ENCODE results near the gene APLN. TPM values are rescaled to one million over a fixed set of nuclear protein-coding genes. Genes with fewer than 3 reads are reported as not detected.

The APLN gene
- total RNA-seq, 4 donors from 2014 or later, result 0.13 to 0.38 (median 0.29) TPM

- Histone ChIP-seq H3K36me3 (no peaks in the 10 kb centered on the region), H3K9me3 (no peaks in the 10 kb centered on the region), H3K27ac (no peak overlapping the region), H3K4me3 (no peak overlapping the region), H3K4me1 (no peaks in the 10 kb centered on the region), H3K27me3 (no peaks in the 10 kb centered on the region)
- TF ChIP-seq POLR2A (IDR thresholded peaks at IDR 0.05) (no peak), POLR2AphosphoS5 (IDR thresholded peaks at IDR 0.05) (no peak), EP300 (IDR thresholded peaks at IDR 0.05) (no peak)
- DNase-seq (ENCODE audit: low spot score in 2 of 2), result peak in 1 of 2 donors; percentile 36
- 76% methylated on average over 13 of the region's 13 CpGs for WGBS
Measured at GRCh38 chrX:129646566-129647417, 8.0 kb downstream of the APLN start.

DNA sequence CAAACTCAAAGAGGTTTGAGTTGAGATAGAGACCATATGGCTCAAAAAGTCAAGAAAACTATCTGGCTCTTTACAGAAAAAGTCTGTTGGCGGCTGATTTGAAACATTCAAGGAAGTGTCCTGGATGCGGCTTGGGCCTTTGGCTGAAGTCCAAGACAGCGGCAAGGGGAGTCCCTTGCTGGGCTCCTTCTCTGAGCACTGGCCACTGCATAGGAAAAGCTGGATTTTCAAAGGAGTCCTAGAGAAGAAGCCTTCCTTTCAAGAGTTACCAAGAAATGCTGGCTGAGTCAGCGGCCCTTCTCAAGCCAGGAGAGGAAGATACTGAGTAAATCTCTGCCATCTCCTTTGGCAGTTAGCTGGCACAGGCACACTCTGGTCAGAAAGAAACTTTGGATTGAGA is 12.1 kb downstream of the APLN start:
- Histone ChIP-seq H3K27ac (no peak overlapping the region), H3K27me3 (no peaks in the 10 kb centered on the region), H3K9me3 (no peaks in the 10 kb centered on the region), H3K4me1 (no peaks in the 10 kb centered on the region), H3K36me3 (no peaks in the 10 kb centered on the region), H3K4me3 (no peak overlapping the region)
- no peak for DNase-seq (ENCODE audit: low spot score in 2 of 2)
- WGBS, result 66% methylated on average over 4 of the region's 4 CpGs
- no peak for TF ChIP-seq POLR2AphosphoS5 (IDR thresholded peaks at IDR 0.05)
- TF ChIP-seq EP300 (IDR thresholded peaks at IDR 0.05), result no peak
- TF ChIP-seq CTCF (IDR thresholded peaks at IDR 0.05), result no peak
- TF ChIP-seq POLR2A (IDR thresholded peaks at IDR 0.05), result no peak

- Histone ChIP-seq H3K4me1 (no peaks in the 10 kb centered on the region), H3K9me3 (no peaks in the 10 kb centered on the region), H3K4me3 (no peak overlapping the region), H3K36me3 (no peaks in the 10 kb centered on the region), H3K27ac (no peak overlapping the region), H3K27me3 (no peaks in the 10 kb centered on the region)
- TF ChIP-seq EP300 (IDR thresholded peaks at IDR 0.05), result no peak
- TF ChIP-seq POLR2A (IDR thresholded peaks at IDR 0.05), result no peak
- TF ChIP-seq CTCF (IDR thresholded peaks at IDR 0.05), result no peak
- no peak for TF ChIP-seq POLR2AphosphoS5 (IDR thresholded peaks at IDR 0.05)
- WGBS, result 96% methylated on average over 3 of the region's 3 CpGs
- DNase-seq (ENCODE audit: low spot score in 2 of 2), result no peak
Measured at GRCh38 chrX:129641941-129642340, 12.8 kb downstream of the APLN start.

DNA sequence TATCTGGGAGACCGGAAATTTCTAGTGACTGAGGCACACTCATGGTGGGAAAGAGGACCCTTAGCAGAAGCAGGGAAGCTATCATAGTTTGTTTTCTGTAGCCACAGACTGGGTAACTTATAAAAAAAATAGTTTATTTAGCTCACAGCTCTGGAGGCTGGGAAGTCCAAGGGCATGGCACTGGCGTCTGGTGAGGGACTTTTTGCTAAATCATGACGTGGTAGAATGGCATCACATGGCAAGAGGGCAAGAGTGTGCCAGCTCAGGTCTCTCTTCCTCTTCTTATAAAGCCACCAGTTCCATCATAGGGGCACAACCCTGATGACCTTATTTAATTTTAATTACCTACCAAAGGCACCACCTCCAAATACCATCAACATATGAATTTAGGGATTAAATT is 13.3 kb downstream of the APLN start:
- no peaks in the 10 kb centered on the region for H3K9me3 ChIP-seq
- no peaks in the 10 kb centered on the region for H3K36me3 ChIP-seq
- TF ChIP-seq CTCF (IDR thresholded peaks at IDR 0.05) (no peak), EP300 (IDR thresholded peaks at IDR 0.05) (no peak), POLR2A (IDR thresholded peaks at IDR 0.05) (no peak), POLR2AphosphoS5 (IDR thresholded peaks at IDR 0.05) (no peak)
- H3K4me3 ChIP-seq, result no peak overlapping the region
- 78% methylated on average over 3 of the region's 3 CpGs for WGBS
- H3K27ac ChIP-seq, result no peak overlapping the region
- no peaks in the 10 kb centered on the region for H3K4me1 ChIP-seq
- no peak for DNase-seq (ENCODE audit: low spot score in 2 of 2)
- H3K27me3 ChIP-seq, result no peaks in the 10 kb centered on the region

DNA sequence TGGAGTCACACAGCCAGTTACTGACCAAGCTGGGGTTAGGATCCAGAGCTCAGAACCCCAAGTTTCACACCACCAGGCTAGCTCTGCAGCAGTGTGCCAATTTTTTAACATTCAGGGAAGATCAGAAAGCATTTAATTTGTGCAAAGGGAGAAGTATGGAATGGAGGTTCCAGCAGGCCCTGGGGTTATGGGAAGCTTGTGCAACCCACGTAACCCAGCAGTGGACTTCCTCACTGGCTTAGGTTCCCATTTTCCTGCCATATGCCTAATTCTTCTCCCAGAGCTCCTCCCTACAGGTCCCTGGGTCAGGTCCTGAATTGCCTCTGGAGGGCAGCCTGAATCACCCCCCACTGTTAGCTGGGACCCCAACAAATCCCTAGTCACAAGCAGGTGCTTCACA is 14.0 kb downstream of the APLN start:
- Histone ChIP-seq H3K27ac (no peak overlapping the region), H3K36me3 (no peaks in the 10 kb centered on the region), H3K4me1 (no peaks in the 10 kb centered on the region), H3K9me3 (no peaks in the 10 kb centered on the region), H3K4me3 (no peak overlapping the region), H3K27me3 (no peaks in the 10 kb centered on the region)
- 60% methylated on average over 1 of the region's 1 CpG for WGBS
- TF ChIP-seq CTCF (IDR thresholded peaks at IDR 0.05) (no peak), POLR2AphosphoS5 (IDR thresholded peaks at IDR 0.05) (no peak), POLR2A (IDR thresholded peaks at IDR 0.05) (no peak), EP300 (IDR thresholded peaks at IDR 0.05) (no peak)
- DNase-seq (ENCODE audit: low spot score in 2 of 2), result no peak
